GM19438 (cell line): ENCODE data around the gene PIWIL1.

Experiments used
- ATAC-seq: cut with Tn5 transposase; IDR thresholded peaks from one replicate; pipeline ENCODE4 v1.9.1; 2021; ENCODE audit warnings: low read depth; ENCODE audit not compliant: unreplicated experiment

PIWIL1 gene

GRCh38 chr12:130337488-130338303, at the start of gene PIWIL1:
PIWIL1 (plus strand) TSS chr12:130337887; CDS start chr12:130342592, 4,705 bp downstream.
- ATAC-seq, result no peak

DNA sequence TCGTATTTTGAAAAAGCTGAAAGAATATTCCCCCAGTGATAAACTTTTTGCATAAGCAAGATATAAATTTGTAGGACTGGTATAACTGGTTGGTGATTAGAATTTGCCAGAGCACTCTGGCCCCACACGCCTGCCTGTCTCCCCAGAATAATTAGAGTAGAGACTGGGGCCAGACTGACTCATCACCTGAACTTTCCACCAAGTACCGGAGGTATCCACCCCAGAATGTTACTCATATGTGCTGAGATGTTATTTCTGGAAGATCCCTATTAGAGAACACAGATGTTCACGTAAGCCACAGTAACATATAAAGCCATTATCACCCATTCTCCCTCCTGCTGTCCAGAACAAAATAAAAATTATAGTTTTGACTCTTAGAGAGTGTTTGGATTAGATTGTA, 49.5 kb upstream of the PIWIL1 start:
- ATAC-seq, result no peak

- no peak for ATAC-seq
Measured at GRCh38 chr12:130288691-130289090, 49.0 kb upstream of the PIWIL1 start.

DNA sequence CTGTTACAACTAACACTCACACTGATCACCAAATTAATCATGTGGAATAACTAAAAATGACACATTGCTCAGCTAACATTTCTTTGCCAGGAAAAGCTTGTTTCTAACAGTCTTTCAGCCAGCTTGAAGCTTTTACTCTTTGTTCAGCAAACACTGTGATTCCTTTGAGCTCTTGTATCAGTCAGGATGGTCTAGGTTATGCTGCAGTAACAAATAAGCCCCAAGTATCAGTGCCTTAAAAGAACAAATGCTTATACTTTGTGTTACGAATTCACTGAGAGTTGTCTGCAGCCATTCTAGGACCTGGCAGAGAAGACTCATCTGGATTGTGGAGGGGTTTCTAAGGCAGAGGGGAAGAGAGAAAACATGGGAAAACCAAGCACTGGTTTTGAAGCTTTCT, 47.6 kb upstream of the PIWIL1 start:
- no peak for ATAC-seq

GRCh38 chr12:130298322-130299021, 39.2 kb upstream of the PIWIL1 start:
- ATAC-seq, result no peak

DNA sequence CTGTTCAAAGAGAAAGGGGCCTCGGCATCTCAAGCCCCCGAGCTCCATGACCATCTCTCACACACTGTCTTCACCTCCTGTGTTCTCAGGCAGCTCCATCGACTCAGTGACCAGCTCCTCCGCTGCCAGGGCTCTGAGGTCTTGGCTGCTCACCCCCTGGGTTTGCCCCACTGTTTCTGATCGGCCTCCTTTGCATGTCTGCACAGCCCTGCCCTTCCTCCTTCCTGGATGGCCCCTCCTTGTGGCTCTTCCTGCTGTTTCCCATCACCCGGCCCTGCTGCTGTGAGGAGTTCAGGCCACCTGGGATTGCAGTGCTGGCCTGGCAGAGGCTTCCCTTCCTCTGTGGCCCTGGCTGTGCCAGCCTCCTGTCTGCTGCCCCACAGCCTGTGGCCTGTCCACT, 38.1 kb upstream of the PIWIL1 start:
- ATAC-seq, result no peak

DNA sequence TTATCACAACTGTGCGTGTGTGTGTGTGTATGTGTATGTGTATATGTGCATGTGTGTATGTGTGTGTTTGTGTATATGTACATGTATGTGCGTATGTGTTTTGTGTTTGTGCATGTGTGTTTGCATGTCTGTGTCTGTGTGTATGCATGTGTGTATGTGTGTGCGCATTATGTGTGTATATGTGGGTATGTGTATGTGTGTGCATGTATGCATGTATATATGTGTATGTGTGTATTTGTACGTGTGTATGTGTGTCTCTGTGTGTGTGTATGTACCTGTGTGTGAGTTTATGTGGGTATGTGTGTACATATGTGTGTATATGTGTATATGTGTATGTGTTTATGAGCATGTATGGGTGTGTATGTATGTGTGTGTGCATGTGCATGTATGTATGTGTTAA, 37.6 kb upstream of the PIWIL1 start:
- ATAC-seq, result no peak

DNA sequence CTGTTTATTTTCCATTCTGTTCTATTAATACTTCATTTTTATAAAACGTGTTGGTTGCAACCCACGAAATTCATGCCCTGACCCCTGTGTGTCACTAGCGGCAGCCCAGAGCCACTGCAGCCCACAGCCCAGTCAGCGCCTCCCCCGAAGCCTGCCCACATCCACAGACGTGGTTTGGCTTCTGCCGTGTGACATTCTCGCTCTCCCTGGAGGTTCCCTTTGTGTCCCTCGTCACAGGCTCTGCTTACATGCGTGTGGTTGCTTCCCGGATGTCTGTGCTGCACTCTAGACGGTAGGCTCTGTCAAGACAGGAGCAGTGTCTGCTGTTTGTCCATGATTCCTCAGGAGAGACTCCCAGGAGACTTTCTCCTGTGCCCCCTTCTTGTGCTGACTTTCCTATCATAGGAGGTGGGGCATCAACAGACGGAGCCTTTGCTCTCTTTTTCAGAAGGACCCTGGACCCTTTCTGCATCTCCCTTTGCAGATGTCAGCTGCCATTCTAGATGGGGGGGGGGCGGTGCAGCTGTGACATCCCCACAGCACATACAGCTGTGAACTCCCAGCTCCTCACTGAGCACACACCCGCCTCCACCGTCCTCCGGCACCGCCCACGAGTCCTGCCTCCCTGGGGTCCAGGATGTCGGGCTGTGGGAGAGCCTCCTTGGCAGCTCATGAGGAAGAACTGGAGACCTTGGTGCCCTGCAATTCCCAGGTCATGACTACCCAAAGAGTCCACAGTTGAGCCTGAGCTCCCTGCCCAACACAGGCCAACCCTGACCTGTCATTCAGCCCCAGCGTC, 36.8 kb upstream of the PIWIL1 start:
- no peak for ATAC-seq

GRCh38 chr12:130301559-130301958, 36.1 kb upstream of the PIWIL1 start:
- ATAC-seq, result no peak

DNA sequence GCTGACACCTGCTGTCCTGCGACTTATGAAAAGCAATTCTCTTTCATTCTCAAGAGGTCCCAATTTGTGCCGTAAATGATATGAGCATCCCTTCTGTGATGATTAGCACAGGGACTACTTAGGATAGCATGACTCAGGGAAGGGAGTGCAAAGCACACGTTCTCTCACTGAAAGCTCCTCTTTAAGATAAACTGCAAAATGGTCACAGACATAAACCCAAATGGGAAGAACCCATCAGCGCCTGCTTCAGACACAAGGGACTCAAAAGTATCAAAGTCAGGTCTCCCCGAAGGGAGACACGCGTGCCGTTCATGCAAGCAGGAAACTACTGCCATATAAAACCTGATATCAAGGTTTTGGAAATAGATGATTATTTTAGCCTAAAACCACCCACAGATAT, 33.9 kb upstream of the PIWIL1 start:
- ATAC-seq, result no peak

- ATAC-seq, result no peak
Measured at GRCh38 chr12:130307859-130308258, 29.8 kb upstream of the PIWIL1 start.

GRCh38 chr12:130308393-130308792, 29.3 kb upstream of the PIWIL1 start:
- ATAC-seq, result no peak

DNA sequence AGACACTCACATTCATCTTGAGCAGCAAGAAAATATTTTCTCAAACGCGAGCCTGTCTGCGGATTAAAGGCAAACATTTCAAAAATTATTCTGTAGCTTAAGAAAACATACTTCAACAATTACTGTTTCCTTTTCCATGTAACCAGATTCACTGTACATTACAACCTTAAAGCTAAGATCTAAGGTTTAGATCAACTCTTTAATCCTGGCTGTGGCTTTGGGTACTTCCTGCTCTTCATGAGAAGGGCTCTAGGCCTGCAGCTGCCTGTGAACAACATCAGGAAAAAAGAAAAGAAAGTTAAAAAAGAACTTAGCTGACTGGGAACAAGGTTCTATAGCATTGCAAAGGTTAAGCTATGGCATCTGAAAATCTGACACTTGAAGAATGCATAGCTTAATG, 21.4 kb upstream of the PIWIL1 start:
- ATAC-seq, result no peak

DNA sequence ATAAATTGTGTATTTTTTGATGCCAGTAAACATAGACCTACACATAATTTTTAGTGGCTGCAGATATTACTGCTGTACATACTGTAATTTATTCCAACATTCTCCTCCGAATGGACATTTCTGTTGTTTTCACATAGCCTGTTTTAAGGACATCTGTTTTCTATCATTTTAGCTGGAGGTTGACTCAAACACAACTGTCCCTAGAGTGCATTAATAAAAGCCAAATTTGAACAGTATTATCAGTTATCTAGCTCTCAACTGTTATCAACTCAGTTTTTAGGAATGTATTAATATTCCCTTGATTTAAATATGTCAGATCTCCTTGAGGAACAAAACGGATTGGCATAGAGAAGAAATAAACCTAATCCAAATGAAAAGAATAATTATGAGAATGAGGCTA, 17.2 kb upstream of the PIWIL1 start:
- ATAC-seq, result no peak

DNA sequence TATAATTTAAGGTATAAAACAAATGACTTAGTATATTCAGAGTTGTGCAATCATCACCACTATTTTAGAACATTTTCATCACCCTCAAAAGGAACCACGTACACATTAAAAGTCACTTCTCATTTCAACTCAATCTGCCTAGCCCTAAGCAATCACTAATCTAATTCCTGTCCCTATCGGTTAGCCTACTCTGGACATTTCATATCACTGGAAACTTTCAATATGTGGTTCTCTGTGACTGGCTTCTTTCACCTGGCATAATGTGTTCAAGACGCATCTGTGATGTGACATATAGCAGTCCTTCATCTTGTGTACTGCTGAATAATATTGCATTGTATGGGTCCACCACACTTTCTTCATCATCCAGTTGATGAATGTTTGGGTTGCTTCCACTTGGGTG, 15.4 kb upstream of the PIWIL1 start:
- ATAC-seq, result no peak

DNA sequence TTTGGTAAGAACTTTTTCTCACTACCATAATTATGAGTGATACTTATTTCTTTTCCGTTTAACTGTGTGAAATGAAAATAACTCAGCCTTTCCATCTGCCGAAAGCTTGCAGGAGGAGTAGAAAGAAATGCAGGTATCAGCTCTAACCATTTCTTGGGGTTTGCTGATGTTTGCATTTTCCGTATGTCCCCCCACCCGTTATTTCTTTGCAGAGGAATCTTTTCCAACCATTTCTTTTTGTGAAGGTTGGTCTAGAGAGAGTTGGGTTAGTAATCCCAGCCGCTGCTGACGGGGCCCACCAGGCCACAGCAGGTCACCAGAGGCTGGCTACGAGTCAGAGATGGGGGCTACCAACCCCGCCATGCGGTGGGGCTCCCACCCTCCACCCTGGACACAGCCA, 7.0 kb upstream of the PIWIL1 start:
- no peak for ATAC-seq

GRCh38 chr12:130331146-130331545, 6.5 kb upstream of the PIWIL1 start:
- no peak for ATAC-seq

DNA sequence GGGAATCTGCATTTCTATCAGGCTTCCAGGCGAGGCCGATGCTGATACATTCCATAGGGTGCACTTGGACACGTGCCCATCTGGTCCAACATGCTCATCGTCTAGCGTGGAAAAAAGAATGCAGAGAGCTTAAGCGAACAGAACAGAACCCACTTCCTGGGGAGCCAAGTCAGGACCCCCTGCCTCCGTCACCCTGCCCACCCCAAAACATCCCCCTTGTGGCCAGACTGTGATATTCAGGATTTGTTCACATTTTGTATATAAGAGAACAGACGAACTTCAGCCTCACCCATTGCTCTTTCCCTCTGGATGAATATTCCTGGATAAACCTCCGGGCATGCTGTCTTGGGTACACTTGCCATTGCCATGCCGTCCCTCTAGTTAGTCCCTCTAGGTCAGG, 4.3 kb upstream of the PIWIL1 start:
- no peak for ATAC-seq

DNA sequence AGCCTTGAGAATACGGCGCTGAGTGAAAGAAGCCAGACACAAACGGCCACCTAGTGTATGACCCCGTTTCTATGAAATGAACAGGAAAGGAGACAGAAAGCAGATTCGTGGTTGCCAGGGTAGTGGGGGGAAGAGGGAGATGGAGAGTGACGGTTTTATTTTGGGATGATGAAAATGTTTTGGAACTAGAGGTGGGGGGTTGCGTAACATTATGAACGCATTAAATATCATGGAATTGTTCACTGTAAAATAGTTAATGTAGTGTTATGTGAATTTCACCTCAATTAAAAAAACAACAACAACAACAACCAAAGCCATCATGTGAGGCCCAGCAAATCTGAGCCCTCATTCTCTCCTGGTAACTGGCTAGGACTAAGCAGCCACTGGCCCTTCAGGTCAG, 3.3 kb upstream of the PIWIL1 start:
- ATAC-seq, result no peak

GRCh38 chr12:130334937-130335336, 2.8 kb upstream of the PIWIL1 start:
- no peak for ATAC-seq
